D341Med (cell line): Measurements from ENCODE around the gene CROCC.
"Not testable (repeated sequence)": the region's sequence is repeated elsewhere in the genome, so short reads cannot be mapped to it uniquely, and the experiment has no call there.

Source experiments
- DNase-seq: peaks from one replicate; pipeline ENCODE4 v3.0.0; 2012; ENCODE audit warnings: low spot score

The CROCC gene, protein sequence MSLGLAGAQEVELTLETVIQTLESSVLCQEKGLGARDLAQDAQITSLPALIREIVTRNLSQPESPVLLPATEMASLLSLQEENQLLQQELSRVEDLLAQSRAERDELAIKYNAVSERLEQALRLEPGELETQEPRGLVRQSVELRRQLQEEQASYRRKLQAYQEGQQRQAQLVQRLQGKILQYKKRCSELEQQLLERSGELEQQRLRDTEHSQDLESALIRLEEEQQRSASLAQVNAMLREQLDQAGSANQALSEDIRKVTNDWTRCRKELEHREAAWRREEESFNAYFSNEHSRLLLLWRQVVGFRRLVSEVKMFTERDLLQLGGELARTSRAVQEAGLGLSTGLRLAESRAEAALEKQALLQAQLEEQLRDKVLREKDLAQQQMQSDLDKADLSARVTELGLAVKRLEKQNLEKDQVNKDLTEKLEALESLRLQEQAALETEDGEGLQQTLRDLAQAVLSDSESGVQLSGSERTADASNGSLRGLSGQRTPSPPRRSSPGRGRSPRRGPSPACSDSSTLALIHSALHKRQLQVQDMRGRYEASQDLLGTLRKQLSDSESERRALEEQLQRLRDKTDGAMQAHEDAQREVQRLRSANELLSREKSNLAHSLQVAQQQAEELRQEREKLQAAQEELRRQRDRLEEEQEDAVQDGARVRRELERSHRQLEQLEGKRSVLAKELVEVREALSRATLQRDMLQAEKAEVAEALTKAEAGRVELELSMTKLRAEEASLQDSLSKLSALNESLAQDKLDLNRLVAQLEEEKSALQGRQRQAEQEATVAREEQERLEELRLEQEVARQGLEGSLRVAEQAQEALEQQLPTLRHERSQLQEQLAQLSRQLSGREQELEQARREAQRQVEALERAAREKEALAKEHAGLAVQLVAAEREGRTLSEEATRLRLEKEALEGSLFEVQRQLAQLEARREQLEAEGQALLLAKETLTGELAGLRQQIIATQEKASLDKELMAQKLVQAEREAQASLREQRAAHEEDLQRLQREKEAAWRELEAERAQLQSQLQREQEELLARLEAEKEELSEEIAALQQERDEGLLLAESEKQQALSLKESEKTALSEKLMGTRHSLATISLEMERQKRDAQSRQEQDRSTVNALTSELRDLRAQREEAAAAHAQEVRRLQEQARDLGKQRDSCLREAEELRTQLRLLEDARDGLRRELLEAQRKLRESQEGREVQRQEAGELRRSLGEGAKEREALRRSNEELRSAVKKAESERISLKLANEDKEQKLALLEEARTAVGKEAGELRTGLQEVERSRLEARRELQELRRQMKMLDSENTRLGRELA (N-terminal part only)

DNA sequence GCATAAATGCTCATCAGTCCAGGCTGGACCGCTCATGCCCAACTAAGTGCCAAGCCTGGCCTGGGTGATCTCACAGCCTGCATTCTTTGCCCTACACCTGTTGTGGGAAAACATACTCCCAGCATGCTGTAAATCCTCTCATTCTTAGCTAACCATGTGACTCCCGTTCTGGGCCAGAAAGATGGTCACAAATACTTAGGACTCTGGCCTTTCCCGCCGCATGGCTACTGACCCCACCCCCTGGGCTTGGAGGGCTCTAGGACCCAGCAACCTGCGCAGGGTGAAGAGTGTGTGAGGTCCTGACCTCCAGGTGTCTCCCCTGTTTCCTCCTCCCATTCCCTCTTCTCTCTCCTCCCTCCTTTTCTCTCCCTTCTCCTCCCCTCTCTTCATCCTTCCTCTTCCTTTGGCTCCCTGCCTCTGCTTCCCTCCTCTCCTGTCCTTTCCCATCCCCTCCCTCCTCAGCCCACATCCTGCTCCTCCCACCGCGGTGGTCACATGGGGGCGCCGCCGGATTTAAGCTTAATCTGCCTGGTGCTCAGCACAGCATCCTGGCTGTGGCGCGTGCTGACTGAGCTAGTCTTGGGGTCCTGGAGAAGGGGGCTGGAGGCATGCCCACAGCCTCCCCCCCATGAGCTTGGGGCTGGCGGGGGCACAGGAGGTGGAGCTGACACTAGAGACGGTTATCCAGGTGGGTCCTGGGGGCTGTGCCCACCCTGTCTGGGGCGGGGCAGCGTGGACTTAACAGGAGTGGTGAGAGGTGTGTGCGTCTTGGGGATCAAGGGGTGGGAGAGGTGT, at the start of gene CROCC:
Gene CROCC, plus strand, starts transcription at position 541 of the 795 bp plus-strand sequence. Its CDS starts 88 bp downstream, at position 629.
- DNase-seq: peak; percentile 94

DNA sequence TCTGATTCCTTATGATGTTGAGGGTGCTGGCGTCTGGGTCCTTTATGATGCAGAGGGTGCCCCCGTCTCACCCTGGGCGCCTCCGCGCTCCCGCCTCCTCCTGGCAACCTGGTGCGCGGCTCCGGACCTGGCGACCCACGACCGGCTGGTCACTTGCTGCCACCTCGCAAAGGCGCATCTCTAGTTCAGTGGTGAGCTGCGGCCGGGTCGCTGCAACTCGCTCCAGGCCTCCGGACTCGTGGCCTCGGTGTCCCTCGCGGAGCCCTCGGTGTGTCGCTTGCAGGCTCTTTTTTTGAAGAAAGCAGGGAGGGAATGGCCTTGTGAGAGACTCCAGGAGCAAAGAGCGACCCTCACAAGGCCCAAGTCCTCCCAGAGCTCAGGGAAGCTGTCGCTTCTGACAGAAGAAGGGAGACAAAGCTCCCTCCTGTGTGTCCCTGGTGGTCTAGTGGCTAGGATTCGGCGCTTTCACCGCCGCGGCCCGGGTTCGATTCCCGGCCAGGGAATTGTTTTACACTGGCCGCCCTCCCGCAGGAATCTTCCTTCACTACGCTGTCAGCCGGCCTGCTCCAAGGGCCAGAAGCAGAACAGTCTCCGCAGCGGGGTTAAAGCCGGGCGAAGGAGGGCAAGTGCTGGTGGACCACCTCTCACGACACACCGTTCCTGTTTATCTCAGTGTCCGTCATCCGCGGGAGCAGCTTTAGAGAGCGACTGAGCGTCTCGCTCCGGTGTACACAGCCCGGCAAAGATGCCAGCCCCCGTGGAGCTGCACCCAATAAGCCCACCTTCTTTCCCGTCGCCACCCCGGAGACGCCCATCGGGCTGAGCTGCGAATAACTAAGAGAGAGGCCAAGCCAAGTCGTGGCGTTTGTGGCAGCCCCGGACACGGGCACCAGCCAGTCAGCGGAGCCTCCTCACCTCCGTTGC, 49.3 kb upstream of the CROCC start:
- not testable (repeated sequence) for DNase-seq

DNA sequence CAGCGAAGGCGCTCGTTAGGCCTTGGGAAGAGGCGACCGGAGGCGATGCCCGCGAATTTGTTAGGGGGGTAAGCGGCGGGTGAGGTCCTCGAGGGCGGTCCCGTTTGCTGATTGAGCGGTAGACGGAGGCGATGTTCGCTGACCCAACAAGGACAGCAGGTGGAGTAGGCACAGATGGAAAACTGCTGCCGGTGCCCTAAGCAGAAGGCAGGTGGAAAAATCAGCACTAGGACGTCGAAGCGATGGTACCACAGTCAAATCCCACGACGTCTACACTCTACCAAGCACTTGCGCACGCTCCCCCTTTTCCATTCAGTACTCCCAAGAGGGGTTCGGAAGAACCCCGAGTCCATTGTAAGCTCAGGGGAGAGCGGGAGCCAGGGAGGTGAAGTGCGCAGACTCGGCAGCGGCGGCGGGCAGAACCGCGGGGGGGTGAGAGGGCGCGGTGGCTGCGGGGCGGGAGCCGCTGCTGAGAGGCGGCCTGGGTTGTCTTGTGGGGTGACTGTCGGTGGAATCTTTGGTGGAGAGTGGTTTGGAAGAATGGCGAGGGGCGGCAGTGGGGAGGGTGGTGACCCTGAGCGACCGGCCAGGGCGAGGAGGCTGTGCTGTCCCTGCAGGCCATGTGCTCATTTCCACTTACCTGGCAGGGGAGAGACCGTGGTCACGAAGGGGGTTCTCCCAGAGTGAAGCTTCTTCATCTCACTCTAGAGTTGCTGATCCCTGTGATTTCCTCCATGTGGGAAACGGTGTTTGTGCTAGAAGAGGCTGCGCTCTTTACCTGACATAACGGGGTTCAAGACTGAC, 48.5 kb upstream of the CROCC start:
- DNase-seq: not testable (repeated sequence)

DNA sequence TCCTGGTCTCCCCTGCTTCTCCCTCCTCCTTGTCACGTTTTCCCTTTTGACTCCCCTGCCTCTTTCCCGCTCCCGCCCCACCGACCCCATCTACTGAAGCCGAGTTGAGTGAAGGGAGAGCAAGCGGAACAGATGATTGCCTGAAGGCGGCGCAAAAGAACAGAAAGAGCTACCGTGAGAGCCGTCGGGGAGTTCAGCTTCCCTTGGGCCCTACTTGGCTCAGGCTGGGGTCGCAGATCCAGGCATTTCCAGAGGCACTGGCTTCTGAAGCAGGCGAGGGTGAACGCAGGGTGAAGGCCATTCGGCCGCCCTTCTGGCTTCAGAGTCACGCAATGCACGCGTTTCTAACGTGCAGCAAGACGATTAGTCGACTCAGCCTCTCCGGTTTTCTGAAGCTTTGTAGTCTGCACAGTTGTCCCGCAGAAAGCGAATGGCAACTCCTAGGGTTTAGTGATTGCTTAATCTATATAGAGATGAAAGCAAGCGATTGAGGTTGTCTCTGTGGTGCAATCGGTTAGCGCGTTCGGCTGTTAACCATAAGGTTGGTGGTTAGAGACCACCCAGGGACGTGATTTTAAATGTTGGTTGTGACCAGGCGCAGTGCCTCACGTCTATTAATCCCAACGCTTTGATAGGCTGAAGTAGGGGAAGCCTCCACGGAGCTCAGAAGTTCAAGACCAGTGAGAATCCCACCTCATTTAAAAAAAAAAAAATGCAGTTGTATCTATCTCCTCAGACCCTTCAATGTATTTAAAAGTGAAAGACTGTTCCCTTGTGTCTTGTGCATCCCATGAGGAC, 46.6 kb upstream of the CROCC start:
- DNase-seq: not testable (repeated sequence)

DNA sequence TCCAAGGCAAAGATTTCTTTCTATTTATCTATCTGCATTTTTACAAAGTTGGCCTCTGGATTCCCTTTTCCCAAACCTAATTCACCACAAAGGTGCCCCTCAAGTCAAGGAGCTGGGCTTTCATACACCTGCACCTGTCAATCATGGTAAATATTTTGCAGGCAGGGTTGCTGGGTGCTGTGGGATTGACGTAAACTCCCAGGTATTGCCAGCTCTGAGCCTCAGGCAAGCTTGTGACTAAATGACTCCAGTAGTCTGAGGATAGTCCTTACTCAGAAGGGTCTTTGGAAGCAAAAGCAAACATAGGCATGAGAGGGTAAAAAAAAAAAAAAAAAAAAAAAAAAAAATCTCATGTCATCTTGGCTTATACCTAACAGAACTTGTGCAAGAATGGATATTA, 40.0 kb upstream of the CROCC start:
- not testable (repeated sequence) for DNase-seq

DNA sequence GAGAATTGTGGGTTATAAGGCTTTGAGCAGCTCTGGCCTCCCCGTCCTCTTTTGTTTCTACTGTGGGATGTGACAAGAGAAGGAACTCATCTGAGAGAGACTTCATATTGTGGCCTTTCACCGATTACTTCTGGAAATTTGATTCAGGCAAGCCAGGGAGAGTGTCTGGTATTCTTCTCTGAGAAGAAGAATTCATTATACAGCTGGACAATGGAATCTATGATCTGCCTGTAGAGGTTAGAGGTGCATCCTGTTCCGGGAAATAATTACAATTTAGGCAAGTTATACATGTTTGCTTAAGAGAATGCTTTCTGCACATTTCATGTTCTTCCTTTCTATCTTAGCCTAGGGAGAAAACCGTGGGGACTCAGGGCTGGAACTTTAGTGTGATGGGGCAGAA, 38.7 kb upstream of the CROCC start:
- DNase-seq: no peak

DNA sequence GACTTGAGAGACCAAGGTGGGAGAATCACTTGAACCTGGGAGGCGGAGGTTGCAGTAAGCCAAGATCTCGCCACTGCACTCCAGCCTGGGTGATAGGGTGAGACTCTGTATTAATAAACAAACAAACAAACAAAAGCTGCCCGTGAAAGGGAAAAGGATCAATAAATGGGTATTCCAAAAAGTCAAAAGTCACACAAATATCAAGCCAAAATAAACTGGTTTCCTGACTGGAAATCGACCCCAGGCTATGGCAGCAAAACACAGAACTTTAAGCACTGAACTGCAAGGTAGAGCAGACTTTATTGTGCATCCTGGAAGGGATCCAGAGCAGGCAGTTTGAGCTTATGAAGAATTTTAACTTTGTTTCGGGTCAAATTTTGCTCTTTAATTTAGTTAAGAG, 37.2 kb upstream of the CROCC start:
- not testable (repeated sequence) for DNase-seq

DNA sequence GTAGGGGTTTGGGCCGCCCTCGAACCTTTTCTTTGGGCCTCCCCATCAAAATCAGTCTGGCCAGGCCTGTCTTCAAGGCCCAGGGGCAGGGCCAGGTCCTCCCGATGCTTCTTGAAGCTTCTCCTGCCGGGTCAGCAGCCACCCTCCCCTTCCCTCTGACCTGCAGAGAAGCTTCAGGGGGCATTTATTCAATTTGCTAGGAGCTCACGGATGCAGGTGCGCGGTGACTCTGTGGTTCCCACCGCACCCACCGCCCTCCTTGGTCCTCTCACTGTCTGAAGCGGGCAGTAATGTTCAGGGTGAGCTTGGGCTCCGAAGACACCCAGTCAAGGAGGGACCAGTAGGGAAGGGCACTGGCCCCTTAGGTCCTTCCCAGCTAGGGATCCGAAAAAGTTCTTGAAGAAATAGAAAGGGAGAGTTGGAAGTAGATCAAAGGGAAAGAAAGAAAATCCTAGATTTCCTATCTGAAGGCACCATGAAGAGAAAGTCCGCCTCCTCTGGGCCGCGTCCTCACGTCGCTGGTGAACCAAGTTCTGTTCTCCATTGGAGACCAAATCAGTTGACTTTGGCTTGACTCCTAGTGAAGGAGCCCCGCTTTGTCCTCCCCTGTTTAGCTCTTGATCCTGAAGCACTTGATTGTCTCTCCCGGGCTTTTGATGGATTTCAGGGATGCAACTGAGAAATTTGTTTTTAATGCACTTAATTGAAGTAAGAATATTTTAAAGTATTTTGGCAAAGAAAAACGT, 34.7 kb upstream of the CROCC start:
- no peak for DNase-seq

DNA sequence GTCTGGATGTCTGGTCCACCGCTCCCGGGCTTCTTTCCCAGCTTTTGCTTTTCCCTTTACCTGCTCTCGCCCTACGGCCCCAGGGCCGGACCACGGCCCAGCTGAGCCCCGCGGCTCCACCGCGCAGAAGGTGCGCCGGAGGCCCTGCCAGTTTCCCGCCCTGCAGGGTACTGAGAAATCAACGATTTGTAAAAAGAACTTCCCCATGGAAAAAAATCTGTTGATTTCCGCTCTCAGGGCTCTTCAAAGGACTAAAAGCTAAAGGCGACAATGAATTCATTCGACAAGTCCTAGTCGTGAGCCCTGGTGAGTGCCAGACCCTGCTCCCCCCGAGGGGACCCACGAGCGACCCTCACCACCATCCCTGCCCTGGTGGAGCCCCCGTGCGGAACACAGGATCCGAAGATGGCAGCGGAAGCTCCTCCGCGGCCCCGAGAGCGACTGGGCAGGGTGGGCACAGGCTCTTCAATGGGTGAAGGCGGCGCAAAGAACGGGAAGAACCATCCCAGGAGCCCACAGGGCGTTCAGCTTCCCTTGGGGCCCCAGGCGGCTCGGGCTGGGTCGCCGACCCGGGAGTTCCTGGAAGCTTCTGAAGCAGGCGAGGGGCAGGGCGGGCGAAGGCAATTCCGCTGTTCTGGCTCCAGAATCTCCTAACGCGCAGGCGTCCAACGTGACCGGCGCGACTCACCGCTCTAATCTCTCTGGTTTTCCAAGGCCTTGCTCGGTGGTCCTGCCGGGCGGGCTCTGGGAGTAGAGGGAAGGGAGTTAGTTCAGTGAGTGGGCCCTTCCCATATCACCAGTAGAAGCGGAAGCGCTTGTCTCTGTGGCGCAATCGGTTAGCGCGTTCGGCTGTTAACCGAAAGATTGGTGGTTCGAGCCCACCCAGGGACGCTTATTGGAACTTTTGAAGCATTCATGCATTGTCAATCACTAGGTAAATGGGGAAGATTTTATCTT, 32.6 kb upstream of the CROCC start:
- no peak for DNase-seq

DNA sequence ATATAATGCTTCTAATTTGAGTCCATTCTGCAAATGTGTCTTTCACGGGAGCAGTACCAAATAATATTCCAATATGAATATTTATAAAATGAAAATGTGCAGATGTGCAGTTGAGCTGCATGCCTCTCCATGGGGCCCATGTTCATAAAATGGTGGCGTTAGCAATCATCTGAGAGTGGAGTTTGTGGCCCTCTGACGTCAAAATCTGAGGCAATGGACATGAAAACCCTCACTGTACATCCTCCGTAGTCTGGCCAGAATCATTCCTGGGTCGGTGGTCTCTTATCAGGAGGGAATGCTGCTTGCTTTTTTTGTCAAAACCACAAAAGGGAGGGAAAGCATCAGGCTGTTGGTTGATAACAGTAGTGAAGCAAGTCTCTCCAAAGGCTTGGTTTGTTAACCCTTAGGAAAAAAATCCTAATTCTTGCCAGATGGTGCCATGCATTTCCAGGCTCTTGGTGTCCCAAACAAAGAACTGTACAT, 31.2 kb upstream of the CROCC start:
- not testable (repeated sequence) for DNase-seq

DNA sequence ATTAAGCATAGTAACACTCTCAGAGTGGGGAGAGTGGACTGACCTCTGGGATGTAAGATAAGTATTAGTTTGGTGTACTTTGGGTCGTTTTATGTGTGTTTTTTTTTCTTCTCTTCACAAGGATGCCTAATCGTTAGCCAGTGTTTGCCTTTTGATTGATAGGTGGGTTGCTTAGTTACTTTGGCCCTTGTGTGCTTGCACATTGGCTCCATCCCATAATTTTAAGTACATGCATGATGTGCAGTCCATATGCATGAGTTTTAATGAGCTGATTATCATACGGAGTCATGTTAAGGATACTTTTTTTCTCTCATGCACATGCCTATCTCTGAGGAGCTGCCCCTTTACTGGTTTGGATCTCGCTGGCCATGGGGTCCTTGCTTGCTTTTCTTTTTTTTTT, 30.7 kb upstream of the CROCC start:
- DNase-seq: not testable (repeated sequence)

DNA sequence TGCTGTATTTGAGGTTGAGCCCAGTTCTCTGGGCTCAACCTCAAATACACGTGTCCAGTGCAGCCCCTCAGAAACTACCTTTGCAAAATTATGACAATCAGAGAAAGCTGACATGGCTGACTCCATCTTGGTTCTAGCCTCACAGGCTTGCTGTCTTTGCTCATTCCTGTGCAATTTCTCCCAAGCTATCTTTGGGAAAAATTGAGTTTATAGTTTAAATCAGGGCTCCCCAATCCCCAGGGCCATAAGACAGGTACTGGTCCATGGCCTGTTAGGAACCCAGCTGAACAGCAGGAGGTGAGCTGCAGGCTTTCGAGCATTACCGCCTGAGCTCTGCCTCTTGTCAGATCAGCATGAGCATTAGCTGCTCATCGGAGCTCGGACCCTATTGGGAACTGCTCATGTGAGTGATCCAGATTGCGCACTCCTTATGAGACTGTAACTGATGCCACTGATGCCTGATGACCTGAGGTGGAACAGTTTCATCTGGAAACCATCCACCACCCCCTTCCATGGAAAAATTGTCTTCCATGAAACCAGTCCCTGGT, 28.7 kb upstream of the CROCC start:
- DNase-seq: not testable (repeated sequence)

DNA sequence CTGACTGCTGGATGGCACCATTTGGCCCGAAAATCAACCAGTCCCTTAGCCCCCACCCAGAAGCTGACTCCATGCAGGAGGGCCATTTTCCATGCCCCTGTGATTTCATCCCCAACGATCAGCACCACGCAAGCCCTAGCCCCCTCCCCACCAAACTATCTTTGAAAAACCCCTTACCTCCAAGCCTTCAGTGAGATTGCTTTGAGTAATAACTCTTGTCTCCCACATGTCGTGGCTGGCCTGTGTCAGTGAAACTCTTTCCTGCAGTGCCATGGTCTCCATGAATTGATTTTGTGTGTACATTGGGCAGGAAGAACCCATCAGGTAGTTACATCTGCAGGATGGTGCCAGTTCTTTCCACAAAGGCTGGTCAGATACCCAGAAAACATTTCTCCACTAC, 27.9 kb upstream of the CROCC start:
- not testable (repeated sequence) for DNase-seq

DNA sequence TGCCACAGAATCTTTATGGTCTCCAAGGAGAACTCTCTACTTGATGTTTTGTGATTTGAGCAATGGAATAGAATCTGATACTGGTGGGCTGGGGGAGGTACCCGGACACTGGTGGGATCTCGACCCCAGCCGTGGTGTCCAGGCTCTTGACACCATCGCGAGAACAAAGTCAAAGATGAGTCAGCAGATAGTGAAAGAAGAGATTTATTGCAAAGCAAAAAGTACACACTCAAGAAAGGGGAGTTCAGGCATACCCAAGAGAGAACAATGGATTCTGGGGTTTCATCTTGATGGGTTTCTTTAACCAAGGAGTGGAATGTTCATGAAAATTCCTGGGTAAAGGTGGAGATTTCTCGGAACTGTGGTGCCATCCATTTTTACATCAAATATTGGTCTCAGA, 27.4 kb upstream of the CROCC start:
- not testable (repeated sequence) for DNase-seq

DNA sequence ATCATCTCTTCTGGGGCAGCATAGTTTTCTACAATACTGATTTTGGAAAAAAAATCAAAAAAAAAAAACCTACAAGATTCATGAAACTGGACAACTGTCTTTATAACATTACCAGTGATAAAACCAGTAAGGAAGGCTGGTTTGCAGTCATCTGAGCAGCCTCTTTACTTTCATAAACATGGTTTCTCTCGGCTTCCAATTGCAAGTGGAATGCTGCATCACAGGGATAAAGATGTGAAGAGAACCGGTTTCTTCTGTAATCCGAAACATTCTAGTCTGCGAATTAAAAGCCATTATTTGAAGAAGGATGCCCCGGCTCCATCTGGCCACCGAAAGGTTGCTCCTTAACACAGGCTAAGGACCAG, 26.5 kb upstream of the CROCC start:
- DNase-seq: not testable (repeated sequence)
